Thoracic aorta (tissue), 2 donors: Measurements from ENCODE around the gene TBL2. TPM values are rescaled to one million over a fixed set of nuclear protein-coding genes. Genes with fewer than 3 reads are reported as not detected.
"Not testable (repeated sequence)": the region's sequence is repeated elsewhere in the genome, so short reads cannot be mapped to it uniquely, and the experiment has no call there.

Source experiments
- ATAC-seq: fragments of 150-250 bp; one replicate; pipeline ENCODE4 v1.8.0; 2017; ENCODE audit warnings: low read depth; ENCODE audit not compliant: insufficient number of reproducible peaks, low FRiP score
- DNase-seq: peaks from one replicate; pipeline ENCODE4 v3.0.0-alpha.2; 2020; ENCODE audit warnings: low spot score
- H3K27ac ChIP-seq, 2 donors: fragments of 200-600 bp; sonication (generic); 1 replicate in 1 of 2; 2 replicates in 1 of 2; pipeline ENCODE4 v1.5.1; 2016; ENCODE audit warnings: mild to moderate bottlenecking in 2 of 2, moderate library complexity in 2 of 2
- H3K27me3 ChIP-seq: fragments of 200-600 bp; sonication (generic); replicated peaks from 2 replicates; pipeline ENCODE4 v1.6.0; 2016; ENCODE audit warnings: mild to moderate bottlenecking; ENCODE audit not compliant: insufficient read depth
- H3K36me3 ChIP-seq: fragments of 200-600 bp; sonication (generic); one replicate; pipeline ENCODE4 v1.5.1; 2016
- H3K4me1 ChIP-seq, 2 donors: fragments of 200-600 bp; sonication (generic); 1 replicate in 1 of 2; 2 replicates in 1 of 2; pipeline versions ENCODE4 v1.5.1 to v1.6.0; 2016; ENCODE audit warnings: low read depth in 2 of 2, mild to moderate bottlenecking in 1 of 2; ENCODE audit not compliant: control insufficient read depth in 1 of 2
- H3K4me3 ChIP-seq: fragments of 200-600 bp; sonication (generic); 2 replicates; pipeline ENCODE4 v1.5.1; 2016; ENCODE audit warnings: mild to moderate bottlenecking
- H3K9me3 ChIP-seq: fragments of 200-600 bp; sonication (generic); 2 replicates; pipeline ENCODE4 v1.5.1; 2016
- total RNA-seq, 2 donors: library from RNA; depleted of rRNA; stranded (reverse); fragments of >200 nt; gene quantifications; one replicate each; pipeline versions ENCODE4 v1.1.0 to v1.2.3, GENCODE V29; 2016
- TF ChIP-seq, protein P1 (sequence below): fragments of 200-600 bp; sonication (generic); IDR thresholded peaks from one replicate; pipeline ENCODE4 v1.5.1; 2019; ENCODE audit warnings: antibody characterized with exemption

The TBL2 gene
- total RNA-seq, 2 donors from 2014 or later = 17.1 to 31.7 TPM

DNA sequence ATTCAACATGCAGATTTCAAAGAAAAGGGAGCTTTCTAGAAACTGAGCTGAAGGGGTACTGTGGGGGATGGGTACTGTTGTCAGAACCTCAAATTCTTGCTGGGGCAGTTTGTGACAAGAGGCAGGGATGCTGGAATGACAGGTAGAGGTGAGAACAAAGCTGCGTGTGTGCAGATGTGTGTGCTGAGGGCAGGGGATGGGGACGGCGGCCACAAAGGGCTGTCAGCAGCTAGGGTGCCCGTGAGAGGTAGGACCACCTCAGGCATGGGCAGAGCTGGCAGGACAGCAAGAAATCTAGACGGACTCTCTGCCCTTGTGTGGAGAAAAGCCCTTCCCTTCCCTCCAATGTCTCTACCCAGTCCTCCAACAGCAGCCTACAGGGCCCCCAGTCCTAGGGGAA, 41.9 kb downstream of the TBL2 start:
- ATAC-seq (no peak), DNase-seq (no peak)
- no peak overlapping the region for H3K4me3 ChIP-seq
- H3K9me3 ChIP-seq = no peaks in the 10 kb centered on the region
- H3K27ac ChIP-seq = no peak overlapping the region
- H3K27me3 ChIP-seq = no peaks in the 10 kb centered on the region
- TF ChIP-seq, protein P1, sequence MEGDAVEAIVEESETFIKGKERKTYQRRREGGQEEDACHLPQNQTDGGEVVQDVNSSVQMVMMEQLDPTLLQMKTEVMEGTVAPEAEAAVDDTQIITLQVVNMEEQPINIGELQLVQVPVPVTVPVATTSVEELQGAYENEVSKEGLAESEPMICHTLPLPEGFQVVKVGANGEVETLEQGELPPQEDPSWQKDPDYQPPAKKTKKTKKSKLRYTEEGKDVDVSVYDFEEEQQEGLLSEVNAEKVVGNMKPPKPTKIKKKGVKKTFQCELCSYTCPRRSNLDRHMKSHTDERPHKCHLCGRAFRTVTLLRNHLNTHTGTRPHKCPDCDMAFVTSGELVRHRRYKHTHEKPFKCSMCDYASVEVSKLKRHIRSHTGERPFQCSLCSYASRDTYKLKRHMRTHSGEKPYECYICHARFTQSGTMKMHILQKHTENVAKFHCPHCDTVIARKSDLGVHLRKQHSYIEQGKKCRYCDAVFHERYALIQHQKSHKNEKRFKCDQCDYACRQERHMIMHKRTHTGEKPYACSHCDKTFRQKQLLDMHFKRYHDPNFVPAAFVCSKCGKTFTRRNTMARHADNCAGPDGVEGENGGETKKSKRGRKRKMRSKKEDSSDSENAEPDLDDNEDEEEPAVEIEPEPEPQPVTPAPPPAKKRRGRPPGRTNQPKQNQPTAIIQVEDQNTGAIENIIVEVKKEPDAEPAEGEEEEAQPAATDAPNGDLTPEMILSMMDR = no peak
- peaks cover 54% of the 10 kb centered on the region for H3K36me3 ChIP-seq
- H3K4me1 ChIP-seq = no peaks in the 10 kb centered on the region

- not testable (repeated sequence) for H3K9me3 ChIP-seq, H3K27me3 ChIP-seq, DNase-seq, H3K27ac ChIP-seq, H3K4me3 ChIP-seq, ATAC-seq, H3K4me1 ChIP-seq
- H3K36me3 ChIP-seq = peaks cover 52% of the 10 kb centered on the region
Measured at GRCh38 chr7:73535918-73536317, 42.5 kb downstream of the TBL2 start.

DNA sequence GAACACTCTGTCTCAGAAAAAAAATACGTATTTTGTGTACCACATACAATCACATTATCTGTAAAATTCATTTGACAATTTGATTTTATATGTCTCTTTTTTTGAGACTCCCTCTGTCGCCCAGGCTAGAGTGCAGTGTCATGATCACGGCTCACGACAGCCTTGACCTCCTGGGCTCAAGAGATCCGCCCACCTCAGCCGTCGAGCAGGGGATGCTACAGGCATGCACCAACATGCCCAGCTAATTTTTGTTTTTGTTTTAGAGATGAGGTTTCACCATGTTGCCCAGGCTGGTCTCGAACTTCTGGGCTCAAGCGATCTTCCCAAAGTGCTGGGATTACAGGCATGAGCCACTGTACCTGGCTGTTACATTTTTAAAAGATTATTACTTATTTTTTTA, 44.6 kb downstream of the TBL2 start:
- Histone ChIP-seq H3K4me3 (no peak overlapping the region), H3K4me1 (no peaks in the 10 kb centered on the region), H3K27me3 (no peaks in the 10 kb centered on the region), H3K36me3 (peaks cover 31% of the 10 kb centered on the region), H3K27ac (no peak overlapping the region), H3K9me3 (no peaks in the 10 kb centered on the region)
- ATAC-seq (no peak), DNase-seq (no peak)
- TF ChIP-seq, protein P1 = no peak

GRCh38 chr7:73532224-73532623, 46.2 kb downstream of the TBL2 start:
- DNase-seq (no peak), ATAC-seq (no peak)
- no peaks in the 10 kb centered on the region for H3K9me3 ChIP-seq
- no peaks in the 10 kb centered on the region for H3K4me1 ChIP-seq
- H3K27me3 ChIP-seq = no peaks in the 10 kb centered on the region
- TF ChIP-seq, protein P1 = no peak
- H3K4me3 ChIP-seq = no peak overlapping the region
- H3K27ac ChIP-seq = no peak overlapping the region
- H3K36me3 ChIP-seq = peaks cover 18% of the 10 kb centered on the region

DNA sequence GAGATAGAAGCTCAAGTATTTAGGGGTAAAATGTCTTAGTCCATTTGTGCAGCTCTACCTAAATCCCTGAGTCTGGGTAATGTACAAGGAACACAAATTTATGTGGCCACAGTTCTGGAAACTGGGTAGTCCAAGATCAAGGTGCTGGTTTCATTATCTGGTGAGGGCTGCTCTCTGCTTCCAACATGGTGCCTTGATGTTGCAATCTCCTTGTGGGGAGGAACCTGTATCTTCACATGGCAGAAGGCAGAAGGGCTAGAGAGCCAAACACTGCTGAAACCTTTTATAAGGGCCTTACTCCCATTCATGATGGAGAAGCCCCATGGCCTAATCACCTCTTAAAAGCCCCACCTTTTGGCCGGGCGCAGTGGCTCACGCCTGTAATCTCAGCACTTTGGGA, 47.6 kb downstream of the TBL2 start:
- no peak for DNase-seq

More for the DNA sequence above, 47.6 kb downstream of the TBL2 start:
- no peaks in the 10 kb centered on the region for H3K9me3 ChIP-seq
- ATAC-seq = no peak
- no peak overlapping the region for H3K27ac ChIP-seq
- H3K4me3 ChIP-seq = no peak overlapping the region
- no peaks in the 10 kb centered on the region for H3K27me3 ChIP-seq
- H3K36me3 ChIP-seq = peaks cover 6% of the 10 kb centered on the region
- no peaks in the 10 kb centered on the region for H3K4me1 ChIP-seq
- TF ChIP-seq, protein P1 = no peak
